Muscle of back (tissue), 11 donors: ENCODE data around the gene BABAM2. TPM values are rescaled to one million over a fixed set of nuclear protein-coding genes. Genes with fewer than 3 reads are reported as not detected.
A peak's percentile ranks its signal among the peaks of the same experiment; 100 is the strongest.

ENCODE experiments used
- DNase-seq, 3 donors: peaks; one replicate each; pipeline versions ENCODE4 v3.0.0 to v3.0.0-alpha.2; 2013
- polyA plus RNA-seq, 10 donors: library from polyadenylated mRNA; unstranded; fragments of 120-200 nt; gene quantifications; one replicate each; pipeline ENCODE4 v1.2.1, GENCODE V29; 2013; ENCODE audit not compliant: insufficient read length in 10 of 10

The BABAM2 gene
- polyA plus RNA-seq, 10 donors = 19.7 to 26.0 (median 23.7) TPM

GRCh38 chr2:28277466-28277865 lies 386.9 kb downstream of the BABAM2 start:
- no peak for DNase-seq

- DNase-seq = no peak
Observed at GRCh38 chr2:28279371-28279770, 388.8 kb downstream of the BABAM2 start.

DNA sequence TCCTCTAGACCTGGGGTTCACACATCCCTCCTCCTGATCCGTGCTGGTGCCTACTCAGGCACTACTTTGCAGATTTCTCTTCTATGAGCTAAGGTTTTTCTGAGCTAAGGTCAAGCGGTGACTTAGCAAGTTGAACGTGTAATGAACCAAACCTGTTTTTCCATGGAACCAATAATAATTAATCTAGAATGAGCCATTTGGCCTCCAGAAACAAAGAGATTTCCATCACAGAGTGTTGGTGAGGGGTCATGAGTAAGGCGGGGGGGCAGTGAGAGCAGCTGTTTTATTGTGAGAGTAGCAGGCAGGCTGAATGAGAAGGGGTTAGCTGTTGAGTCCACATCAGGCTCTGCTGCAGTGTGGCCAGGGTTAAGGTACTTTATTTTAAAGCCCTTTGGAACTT lies 390.1 kb downstream of the BABAM2 start:
- no peak for DNase-seq

GRCh38 chr2:28281739-28282138 lies 391.2 kb downstream of the BABAM2 start:
- no peak for DNase-seq

DNA sequence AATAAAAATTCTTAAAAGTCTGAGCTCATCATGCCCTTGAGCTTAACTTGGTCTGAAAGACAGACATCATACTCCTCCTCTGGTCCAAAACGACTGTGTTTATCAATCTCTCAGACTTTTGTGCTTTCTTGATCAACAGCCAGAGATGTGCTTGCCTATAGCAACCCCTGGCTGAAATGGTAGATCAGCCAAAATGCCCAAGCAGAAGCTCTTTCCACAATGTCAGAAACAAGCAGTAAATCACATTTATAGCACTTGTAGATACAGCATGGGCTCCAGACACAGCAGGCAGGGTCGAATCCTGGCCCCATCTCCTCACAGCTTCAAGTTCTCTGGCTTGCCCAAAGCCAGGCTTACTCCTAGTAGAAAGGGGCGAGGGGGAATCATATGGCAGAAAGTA lies 391.7 kb downstream of the BABAM2 start:
- DNase-seq = no peak

- DNase-seq = no peak
Observed at GRCh38 chr2:28282861-28283646, 392.5 kb downstream of the BABAM2 start.

- DNase-seq = no peak
Observed at GRCh38 chr2:28283861-28284260, 393.3 kb downstream of the BABAM2 start.

DNA sequence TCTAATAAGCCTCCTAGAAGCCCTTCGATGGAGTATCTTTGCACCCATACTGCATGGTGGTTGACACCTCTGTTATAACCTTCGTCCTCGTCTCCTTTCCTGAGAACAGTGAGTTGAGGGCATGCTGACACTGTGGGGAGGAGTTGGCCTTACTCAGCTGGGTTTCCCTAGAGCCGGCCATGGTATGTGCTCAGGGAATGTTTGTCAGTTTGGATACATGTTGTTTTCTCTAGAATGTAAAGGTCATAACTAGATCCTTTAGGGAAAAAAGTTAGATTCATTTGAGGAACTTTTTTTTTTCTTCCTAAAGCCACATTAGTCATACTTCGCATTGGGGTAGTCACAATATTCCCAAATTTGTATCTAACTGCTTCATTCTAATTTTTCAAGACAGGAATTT lies 396.1 kb downstream of the BABAM2 start:
- DNase-seq = no peak

DNA sequence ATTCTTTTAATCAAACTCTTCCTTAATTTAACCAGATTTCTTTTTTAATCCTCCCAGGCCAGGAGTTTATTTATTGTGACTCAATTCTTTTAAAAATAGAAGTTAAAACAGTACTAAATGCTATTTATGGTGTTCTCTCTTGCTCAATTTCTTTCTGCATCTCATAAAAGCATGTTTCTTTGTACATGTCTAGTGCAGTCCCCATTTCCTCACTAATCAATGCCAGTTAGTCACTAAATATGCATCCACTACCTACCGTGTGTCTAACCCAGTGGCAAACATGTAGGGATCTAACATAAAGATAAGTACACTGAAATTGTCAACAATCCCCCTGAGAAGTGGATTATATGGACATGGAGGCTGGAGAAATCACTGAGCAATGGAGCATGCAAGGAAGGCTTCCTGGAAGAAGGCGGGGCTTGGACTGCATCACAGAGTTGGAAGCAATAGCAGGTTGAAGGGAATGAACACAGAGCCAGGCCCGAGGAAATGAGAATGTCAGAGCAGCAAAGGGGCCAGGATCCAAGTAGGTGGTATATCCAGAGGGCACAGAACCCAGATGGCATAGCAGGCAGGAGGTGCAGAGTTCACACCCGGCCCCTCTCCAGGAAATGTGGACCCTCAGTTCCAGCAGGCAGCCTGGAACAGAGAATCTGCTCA lies 396.9 kb downstream of the BABAM2 start:
- DNase-seq = no peak

- no peak for DNase-seq
Observed at GRCh38 chr2:28288620-28289019, 398.1 kb downstream of the BABAM2 start.

DNA sequence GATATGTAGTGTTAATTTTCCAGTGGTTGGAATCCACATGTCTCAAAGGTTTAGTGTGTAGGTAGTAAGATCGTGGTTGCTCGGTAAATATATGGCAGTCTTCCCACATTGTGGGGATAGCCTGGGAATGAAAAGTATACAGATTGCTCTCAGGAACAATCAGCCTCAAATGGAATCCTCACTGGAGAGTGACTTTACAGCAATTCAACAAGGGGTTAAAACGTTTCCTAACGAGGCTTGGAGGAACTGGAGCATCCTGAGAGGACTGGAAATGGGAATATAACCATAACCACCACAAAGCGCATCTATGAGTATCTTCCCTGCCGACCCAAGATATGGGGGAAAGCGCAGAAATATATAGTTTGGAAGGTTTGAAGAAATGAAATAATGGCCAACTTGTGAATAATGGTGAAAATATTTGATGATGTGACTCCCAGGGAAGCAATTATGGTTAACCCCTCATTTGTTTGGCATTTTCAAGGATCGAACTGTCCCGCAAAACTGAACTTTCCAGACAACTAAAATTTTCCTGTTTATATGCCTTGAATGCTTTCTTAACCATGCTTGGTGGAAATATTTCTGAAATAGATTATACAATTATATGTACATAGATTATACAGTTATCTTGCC lies 401.4 kb downstream of the BABAM2 start:
- DNase-seq = peak in 1 of 3 donors; percentile 71

DNA sequence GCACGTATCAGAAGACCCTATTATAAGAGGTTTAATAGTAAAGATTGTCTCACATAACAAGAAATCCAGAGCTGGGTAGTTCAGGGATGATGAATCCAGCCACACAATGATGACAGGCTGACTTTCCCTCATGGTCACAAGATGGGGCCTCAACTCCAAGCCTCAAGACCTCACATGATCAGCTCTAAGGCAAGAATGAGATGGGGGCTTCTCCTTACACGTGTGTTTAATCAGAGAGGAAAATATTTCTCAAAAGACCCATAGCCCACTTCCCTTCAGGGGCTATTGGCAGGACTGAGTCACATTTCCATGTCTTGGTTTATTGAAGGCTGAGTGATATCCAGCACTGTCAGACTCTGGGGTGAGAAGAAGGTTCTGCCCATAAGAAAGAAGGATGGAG lies 402.0 kb downstream of the BABAM2 start:
- DNase-seq = peak in 1 of 3 donors; percentile 69

GRCh38 chr2:28293416-28293815 lies 402.9 kb downstream of the BABAM2 start:
- no peak for DNase-seq

DNA sequence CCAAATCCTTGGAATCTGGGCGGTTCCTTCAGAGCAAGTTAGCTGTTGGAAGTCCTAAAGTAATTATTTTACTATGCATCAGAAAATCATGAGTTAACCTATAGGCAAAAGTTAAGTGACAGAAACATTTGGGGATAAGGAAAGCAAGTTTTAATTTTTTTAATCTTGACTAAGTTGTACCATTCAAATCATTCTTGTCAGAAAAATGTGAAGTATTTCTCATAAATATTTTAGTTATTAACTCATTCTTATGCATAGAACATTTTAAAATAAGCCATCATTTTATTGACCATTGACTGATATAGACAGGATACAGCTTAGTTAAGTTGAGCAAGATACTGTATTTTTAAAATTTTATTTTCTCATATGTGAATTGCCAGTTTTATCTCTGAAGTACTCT lies 403.9 kb downstream of the BABAM2 start:
- DNase-seq = no peak

DNA sequence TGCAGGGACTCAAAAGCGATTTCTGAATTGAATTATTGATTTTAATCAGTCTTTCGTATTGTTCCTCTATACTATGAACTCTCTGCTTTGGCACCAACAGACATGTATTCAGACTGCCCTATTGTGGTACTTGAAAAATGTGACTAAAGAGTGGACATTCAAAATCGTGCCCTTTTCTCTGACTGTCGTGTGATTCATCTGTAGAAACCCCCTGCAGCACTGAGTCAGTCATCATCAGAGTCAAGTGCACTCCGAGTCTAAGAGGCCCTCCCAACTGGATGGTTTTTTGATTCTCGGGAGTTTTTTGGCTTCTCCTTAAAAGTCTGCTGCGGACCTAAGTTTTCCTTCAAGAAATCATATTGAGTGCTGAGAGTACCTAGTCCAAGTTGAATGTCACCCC lies 405.7 kb downstream of the BABAM2 start:
- no peak for DNase-seq

DNA sequence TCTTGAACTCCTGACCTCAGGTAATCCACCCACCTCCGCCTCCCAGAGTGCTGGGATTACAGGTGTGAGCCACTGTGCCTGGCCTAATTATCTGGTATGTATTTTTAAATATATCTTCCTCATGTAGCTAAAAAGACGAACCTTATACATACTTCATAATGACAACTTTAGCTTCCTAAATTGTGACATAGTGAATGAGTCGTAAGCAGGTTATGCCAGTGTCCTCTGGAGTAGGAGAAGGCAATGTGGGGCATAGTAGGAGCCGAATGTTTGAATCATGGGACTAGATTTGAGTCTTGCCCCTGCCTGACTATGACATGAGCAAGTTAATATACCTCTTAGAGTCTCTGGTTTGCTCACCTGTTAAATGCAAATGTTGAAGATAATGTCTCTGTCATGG lies 406.4 kb downstream of the BABAM2 start:
- no peak for DNase-seq

DNA sequence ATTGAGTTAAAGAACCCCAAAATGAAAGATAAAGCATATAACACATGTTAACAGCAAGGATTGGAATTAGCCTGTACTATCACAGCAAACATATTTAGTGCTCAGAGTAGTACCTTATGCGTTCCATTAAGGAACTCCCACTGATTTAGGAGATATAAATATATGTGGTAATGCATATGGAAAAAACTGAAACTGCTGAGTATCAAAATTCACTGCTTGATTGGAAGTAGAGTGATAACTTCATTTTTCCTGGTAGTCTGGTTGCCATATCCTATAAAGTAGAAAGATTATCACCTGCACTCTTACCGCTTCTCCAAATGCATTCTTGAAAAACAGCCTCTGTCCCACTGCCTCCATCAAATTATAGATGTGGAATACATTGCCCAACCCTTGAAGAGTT lies 407.0 kb downstream of the BABAM2 start:
- DNase-seq = no peak

DNA sequence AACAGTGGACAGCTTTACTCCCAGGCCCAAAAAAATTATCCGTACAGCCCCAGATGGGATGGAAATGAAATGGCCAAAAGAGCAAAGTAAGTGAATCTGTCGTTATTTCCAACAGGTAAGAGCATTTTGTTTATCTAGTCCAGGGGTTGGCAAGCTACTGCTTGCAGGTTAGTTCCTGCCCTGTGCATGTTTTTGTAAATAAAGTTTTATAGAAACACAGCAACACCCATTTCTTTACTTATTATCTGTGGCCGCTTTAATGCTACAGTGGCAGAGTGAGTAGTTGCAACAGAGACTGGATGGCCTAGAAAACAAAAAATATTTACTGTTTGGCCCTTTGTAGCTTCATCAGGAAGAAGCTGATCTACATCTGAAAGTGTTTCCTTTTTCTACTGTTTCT lies 407.9 kb downstream of the BABAM2 start:
- no peak for DNase-seq

DNA sequence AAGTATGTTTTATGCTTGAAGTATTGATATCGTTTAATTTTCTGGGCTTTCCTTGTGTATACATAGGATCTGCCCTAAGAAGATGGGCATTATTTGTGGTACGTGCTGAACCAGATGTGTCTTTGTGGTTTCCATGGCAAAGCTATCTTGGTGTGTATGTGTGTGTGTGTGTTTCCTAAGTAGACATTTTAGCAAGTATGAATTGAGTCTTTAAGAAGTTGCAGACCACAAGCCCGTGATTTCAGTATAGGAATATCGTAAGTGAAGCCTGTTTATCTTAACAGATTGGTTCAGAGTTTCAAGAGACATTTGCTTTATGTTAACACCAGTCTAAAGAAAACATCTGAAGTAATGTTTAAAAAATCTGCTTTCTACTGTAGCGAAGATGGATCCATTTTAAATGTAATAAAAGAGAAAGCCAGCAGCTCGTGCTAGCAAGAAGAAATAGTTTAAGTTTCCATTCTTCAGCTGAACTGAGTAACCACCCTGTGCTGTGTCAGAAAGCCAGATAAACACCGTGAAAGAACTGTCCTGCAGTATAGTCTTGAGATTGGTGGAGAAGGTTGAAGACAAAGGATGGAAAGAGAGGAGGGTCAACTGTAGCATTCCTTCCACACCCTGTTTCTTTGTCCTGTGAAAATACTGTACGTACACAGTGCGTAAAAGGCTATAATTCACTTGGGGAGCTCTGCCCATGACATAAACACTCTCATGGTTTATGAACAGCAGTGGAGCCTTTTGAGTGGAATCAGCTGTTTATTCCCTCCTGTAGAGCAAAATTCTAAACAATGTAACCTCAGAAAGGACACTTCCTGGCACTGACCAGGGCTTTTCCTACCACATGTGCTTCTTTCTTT lies 410.2 kb downstream of the BABAM2 start:
- DNase-seq = peak in 2 of 3 donors; percentile 33 to 45

- DNase-seq = no peak
Observed at GRCh38 chr2:28305202-28305601, 414.7 kb downstream of the BABAM2 start.

DNA sequence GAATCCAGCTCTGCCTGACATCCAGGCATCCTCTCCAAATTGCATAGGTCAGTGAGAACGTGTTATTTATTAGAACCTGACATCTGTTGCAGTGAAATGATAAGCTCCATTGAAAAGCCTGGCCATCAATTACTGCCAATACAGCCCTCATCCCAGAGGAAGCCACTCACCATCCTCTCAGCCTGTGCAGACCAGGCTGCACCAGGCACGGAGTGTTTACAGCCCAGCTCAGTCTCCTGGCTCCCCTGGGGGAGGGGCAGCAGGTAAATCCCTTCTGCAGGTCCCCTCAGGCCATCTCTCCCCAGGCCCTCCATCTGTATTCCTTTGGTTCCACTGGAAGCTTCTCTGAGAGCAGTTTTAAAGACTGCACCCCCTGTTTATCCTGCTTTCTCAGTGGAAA lies 419.6 kb downstream of the BABAM2 start:
- DNase-seq = no peak

DNA sequence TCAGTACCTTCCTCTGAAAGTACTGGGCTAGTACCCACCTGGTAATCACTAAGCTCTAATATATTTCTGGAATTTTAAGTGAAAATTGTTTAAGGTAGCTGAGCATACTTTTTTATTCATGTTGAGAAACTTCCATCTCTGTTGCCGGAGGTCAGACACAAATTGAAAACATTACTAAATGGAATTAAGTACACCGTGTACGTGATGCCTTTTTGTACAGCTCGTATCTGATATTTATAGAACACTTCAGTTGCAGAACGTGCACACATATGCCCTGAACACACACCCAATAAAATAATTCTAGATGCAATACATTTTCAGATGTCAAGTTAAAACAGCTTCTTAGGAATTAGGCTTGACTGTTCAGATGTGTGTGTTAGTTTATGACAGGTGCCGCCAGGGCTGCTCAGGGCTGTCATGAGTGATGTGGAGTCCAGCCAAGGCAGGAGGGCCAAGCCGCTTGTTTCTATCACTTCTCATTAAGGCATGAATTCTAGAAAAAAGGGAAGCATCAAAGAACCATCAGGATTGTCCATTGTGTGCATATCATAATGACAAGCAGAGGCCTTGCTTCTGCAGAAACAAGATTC lies 421.2 kb downstream of the BABAM2 start:
- no peak for DNase-seq
